ENCODE data around the gene NANOS3. TPM values are rescaled to one million over a fixed set of nuclear protein-coding genes. Genes with fewer than 3 reads are reported as not detected.
A peak's percentile ranks its signal among the peaks of the same experiment; 100 is the strongest.

The NANOS3 gene
- total RNA-seq, 1 experiment from 2014 or later = not detected

DNA sequence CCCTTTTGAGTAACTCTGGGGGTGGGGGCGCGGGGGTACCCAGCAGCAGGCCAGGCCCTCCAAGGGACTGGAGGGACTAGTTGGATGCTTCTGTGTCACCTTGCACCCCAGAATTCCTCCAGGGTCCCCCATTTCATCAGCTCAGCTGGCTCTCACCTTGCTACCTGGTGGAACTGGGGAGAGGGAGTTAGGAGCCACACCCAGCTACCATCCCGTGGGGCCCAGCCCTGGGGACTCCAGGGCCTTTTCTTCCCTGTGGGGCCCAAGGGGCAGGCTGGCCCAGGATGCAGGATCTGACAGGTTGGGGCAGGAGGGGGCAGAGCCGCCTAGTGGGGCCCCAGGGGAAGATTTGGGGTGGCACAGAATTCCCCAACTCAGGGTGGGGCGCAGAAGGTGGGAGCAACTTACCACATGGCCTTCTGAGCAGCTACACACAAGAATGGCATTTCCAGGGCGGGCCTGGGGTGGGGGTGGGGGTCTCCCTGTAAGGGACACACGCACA lies 32.8 kb upstream of the NANOS3 start:
- BruUV-seq (replicated peaks) = no TSS peak
- peak overlapping the region; percentile 97 for H3K9ac ChIP-seq (ENCODE audit: low read length)
- H3K4me1 ChIP-seq (ENCODE audit: control insufficient read depth in 1 of 2, insufficient read depth in 2 of 2, low read length in 2 of 2) = peaks cover 54 to 87% of the 10 kb centered on the region in 2 experiments
- peaks cover 4% of the 10 kb centered on the region; the same call in 1 of the 2 replicates for H4K20me1 ChIP-seq (ENCODE audit: insufficient read depth)
- no peaks in the 10 kb centered on the region for H3K9me3 ChIP-seq (ENCODE audit: control insufficient read depth in 1 of 2, insufficient read depth in 1 of 2, low read depth in 1 of 2, low read length in 2 of 2)
- TF ChIP-seq SIN3A (IDR thresholded peaks at IDR 0.05; ENCODE audit: low read depth) (no peak), ZNF274 (IDR thresholded peaks at IDR 0.05; ENCODE audit: low read depth, low read length) (no peak), CBX3 (IDR thresholded peaks at IDR 0.05; ENCODE audit: low read depth) (no peak), POLR2AphosphoS5 (IDR thresholded peaks at IDR 0.05; ENCODE audit: low read depth, low read length) (no peak), ELF1 (IDR thresholded peaks at IDR 0.05; ENCODE audit: borderline replicate concordance, low read depth) (no peak), FOSL1 (IDR thresholded peaks at IDR 0.05; ENCODE audit: low read depth) (no peak), SRF (IDR thresholded peaks at IDR 0.05; ENCODE audit: low read depth) (no peak), SP1 (IDR thresholded peaks at IDR 0.05; ENCODE audit: low read depth) (no peak), EZH2phosphoT487 (IDR thresholded peaks at IDR 0.05; ENCODE audit: borderline replicate concordance) (no peak), TCF7L2 (IDR thresholded peaks at IDR 0.05; ENCODE audit: borderline replicate concordance, extremely low read depth, insufficient read depth, insufficient read length) (no peak), JUND (IDR thresholded peaks at IDR 0.05) (no peak), POLR2A (IDR thresholded peaks at IDR 0.05; ENCODE audit: borderline replicate concordance, extremely low read depth, insufficient read depth, insufficient read length) (no peak), CEBPB (IDR thresholded peaks at IDR 0.05; ENCODE audit: low read depth) (no peak)
- TF ChIP-seq, protein P1, sequence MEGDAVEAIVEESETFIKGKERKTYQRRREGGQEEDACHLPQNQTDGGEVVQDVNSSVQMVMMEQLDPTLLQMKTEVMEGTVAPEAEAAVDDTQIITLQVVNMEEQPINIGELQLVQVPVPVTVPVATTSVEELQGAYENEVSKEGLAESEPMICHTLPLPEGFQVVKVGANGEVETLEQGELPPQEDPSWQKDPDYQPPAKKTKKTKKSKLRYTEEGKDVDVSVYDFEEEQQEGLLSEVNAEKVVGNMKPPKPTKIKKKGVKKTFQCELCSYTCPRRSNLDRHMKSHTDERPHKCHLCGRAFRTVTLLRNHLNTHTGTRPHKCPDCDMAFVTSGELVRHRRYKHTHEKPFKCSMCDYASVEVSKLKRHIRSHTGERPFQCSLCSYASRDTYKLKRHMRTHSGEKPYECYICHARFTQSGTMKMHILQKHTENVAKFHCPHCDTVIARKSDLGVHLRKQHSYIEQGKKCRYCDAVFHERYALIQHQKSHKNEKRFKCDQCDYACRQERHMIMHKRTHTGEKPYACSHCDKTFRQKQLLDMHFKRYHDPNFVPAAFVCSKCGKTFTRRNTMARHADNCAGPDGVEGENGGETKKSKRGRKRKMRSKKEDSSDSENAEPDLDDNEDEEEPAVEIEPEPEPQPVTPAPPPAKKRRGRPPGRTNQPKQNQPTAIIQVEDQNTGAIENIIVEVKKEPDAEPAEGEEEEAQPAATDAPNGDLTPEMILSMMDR (IDR thresholded peaks at IDR 0.05 in 2 of 3, conservative IDR thresholded peaks at IDR 0.05 in 1 of 3; ENCODE audit: borderline replicate concordance in 1 of 3, insufficient read depth in 1 of 3, low read depth in 2 of 3, low read length in 2 of 3) = no peak
- TF ChIP-seq, protein P2, sequence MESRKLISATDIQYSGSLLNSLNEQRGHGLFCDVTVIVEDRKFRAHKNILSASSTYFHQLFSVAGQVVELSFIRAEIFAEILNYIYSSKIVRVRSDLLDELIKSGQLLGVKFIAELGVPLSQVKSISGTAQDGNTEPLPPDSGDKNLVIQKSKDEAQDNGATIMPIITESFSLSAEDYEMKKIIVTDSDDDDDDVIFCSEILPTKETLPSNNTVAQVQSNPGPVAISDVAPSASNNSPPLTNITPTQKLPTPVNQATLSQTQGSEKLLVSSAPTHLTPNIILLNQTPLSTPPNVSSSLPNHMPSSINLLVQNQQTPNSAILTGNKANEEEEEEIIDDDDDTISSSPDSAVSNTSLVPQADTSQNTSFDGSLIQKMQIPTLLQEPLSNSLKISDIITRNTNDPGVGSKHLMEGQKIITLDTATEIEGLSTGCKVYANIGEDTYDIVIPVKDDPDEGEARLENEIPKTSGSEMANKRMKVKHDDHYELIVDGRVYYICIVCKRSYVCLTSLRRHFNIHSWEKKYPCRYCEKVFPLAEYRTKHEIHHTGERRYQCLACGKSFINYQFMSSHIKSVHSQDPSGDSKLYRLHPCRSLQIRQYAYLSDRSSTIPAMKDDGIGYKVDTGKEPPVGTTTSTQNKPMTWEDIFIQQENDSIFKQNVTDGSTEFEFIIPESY (IDR thresholded peaks at IDR 0.05; ENCODE audit: extremely low read depth, insufficient replicate concordance, low read length) = no peak
- TF ChIP-seq, protein P3, sequence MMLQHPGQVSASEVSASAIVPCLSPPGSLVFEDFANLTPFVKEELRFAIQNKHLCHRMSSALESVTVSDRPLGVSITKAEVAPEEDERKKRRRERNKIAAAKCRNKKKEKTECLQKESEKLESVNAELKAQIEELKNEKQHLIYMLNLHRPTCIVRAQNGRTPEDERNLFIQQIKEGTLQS (IDR thresholded peaks at IDR 0.05) = no peak
- ChIA-PET POLR2A (interaction anchor here (0.7 to 1.8 kb wide), 7 partner anchors 9 to 69 kb away, joined by 3 to 21 read pairs (median 3); partner anchors contain the start of gene ZSWIM4), RAD21 (ENCODE audit: low non-redundant PET in 1 of 2, low total read pairs in 2 of 2, uncharacterized antibody in 2 of 2, unreplicated experiment in 2 of 2) (interaction anchor here in 1 of 2 experiments (0.5 to 0.7 kb wide), 2 partner anchors 28 to 61 kb away, joined by 3 read pairs; no protein-coding TSS in a partner anchor), CTCF (interaction anchor here (0.6 kb wide), 1 partner anchor 18 kb away, joined by 3 read pairs; no protein-coding TSS in a partner anchor)
- intact Hi-C loops (cut with micrococcal nuclease) = loop anchor here (5.0 kb wide), 1 partner anchor 47 kb away; the partner anchor contains the start of gene ZSWIM4
- H3K4me3 ChIP-seq (replicated peaks in 1 of 2; ENCODE audit: low read depth in 1 of 2, low read length in 2 of 2) = peak overlapping the region; percentile 61 to 84
- H3K36me3 ChIP-seq (ENCODE audit: control insufficient read depth in 1 of 2, insufficient read depth in 2 of 2, low read length in 2 of 2) = peaks cover 0 to 9% of the 10 kb centered on the region in 2 experiments; a peak in 1 of 4 replicates
- no peak for ATAC-seq
- no peaks in the 10 kb centered on the region for H3K9me2 ChIP-seq (ENCODE audit: insufficient read depth)
- no peak overlapping the region for H2AFZ ChIP-seq (ENCODE audit: low read depth, low read length, poor library complexity, severe bottlenecking)
- DNase-seq (ENCODE audit: low read depth, low spot score) = no peak
- peak overlapping the region; percentile 91 for H3K4me2 ChIP-seq (ENCODE audit: low read length)
- no peaks in the 10 kb centered on the region for H3K27me3 ChIP-seq (ENCODE audit: insufficient read depth, low read length)
- peak overlapping the region; percentile 96 for H3K27ac ChIP-seq (ENCODE audit: low read depth, low read length)
- H3K79me2 ChIP-seq (ENCODE audit: insufficient read depth, low read length) = peaks cover 38% of the 10 kb centered on the region
